HG03095 (cell line): Measurements from ENCODE around the gene HPS1.

Experiments
- ATAC-seq: cut with Tn5 transposase; IDR thresholded peaks from one replicate; pipeline ENCODE4 v1.9.1; 2021; ENCODE audit warnings: moderate library complexity; ENCODE audit not compliant: unreplicated experiment

Gene HPS1

DNA sequence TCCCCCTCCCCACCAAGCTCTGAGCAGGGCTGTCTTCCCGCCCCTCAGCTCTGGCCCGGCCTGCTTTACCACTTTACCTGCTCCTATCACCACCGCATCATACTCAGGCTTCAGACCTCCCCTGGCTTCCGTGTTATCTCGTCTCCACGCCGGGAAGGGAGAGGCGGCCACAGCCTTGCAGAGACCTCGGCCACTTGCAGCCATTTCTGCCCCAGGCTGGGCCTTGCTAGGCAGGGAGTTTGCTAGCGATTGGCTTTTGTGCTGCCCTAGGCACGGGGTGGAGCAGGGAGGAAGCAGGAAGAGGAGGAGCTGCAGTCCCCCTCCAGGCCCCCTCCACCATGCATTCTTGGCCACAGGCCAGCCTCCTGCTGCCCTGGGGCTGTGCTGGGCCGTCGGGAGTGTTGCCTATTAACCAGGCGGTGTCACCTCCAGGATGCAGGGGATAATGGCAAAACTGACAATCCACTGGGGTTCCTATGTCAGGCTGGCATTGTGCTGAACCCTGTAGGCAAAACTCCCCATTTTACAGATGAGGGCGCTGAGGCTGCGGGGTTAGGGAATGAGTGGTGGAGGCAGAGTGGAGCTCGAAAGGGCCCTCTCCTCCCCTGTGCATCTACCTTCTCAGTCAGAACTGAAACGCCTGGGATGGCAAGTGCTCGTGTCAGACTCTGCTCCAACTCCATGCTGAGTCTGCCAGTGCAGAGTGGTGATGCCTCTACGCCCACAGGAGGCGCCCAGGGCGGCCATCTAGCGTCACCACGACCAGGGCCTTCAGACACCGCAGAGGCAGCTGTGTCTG is 31.6 kb downstream of the HPS1 start, which contains the start of gene PYROXD2:
Gene PYROXD2 (minus strand): TSS at position 251 of the 799 bp plus-strand sequence. CDS start 47 bp downstream, at position 204.
- peak; percentile 44 for ATAC-seq

GRCh38 chr10:98414578-98414931 is 32.2 kb downstream of the HPS1 start:
- no peak for ATAC-seq

GRCh38 chr10:98411768-98412167 is 35.0 kb downstream of the HPS1 start:
- no peak for ATAC-seq

DNA sequence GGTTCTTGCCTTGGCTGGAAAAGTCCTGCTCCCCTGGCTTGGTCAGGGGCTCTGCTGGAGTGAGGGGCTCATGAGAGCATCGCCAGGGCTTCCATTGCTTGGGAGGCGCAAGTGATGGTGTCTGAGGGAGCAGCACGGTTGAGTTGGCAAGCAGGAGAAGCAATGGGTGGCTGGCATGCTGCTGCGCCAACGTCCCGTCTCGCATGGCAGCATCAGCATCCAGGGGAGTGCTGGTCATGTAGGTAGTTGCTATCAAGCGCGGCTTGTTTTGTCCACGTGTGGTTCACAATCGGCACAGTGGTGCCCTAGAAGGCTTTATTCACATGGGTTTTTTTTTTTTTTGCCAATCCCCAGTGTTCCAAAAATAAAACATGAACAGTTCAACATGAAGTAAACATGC is 35.6 kb downstream of the HPS1 start:
- ATAC-seq = no peak

GRCh38 chr10:98410759-98411158 is 36.0 kb downstream of the HPS1 start:
- no peak for ATAC-seq

DNA sequence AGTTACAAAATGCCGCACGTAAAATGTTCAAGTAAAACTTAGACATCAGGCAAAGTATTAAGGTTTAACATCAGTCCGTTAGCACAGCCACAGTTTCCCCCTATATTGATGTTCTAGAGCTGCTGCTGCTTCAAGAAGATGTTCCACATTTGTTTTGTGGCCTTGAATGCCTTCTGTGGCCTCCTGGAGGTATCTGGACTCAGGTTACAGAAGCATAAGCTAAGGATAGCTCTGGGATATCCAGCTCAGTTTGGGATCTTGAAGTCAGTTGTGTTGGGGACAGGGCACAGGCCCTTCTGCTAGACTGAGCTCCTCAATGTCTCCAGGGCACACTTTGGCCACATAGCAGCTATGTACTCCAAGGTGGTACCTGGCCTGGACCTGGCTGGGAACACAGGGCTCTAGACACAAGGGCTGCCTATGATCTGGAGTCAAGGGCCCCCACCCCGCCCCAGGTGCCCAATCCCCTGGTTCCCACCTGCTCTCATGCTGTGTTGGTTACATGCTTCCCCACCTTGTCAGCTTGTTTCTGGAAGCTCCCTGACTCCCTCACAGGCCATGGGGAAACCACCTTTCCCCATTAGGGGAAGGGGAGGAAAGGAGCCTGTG is 36.5 kb downstream of the HPS1 start:
- no peak for ATAC-seq

DNA sequence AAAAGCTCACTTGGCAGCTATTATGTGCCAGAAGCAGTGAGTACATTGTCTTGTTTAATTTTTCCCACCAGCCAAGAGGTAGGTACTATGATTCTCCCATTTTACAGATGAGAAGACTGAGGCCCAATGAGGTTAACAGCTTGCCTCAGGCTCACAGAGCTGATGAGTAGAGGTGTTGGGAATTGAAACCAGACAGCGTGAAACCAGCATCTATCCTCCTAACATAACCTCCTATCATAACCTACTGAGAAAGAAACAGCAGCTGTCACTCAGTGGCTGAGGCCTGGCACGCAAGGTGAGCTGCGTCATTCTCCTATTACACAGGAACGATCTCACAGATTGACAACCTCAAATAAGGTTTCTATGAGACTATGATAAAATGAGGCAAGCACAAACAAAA is 37.9 kb downstream of the HPS1 start:
- ATAC-seq = no peak

- no peak for ATAC-seq
Observed at GRCh38 chr10:98407744-98408241, 38.9 kb downstream of the HPS1 start.

DNA sequence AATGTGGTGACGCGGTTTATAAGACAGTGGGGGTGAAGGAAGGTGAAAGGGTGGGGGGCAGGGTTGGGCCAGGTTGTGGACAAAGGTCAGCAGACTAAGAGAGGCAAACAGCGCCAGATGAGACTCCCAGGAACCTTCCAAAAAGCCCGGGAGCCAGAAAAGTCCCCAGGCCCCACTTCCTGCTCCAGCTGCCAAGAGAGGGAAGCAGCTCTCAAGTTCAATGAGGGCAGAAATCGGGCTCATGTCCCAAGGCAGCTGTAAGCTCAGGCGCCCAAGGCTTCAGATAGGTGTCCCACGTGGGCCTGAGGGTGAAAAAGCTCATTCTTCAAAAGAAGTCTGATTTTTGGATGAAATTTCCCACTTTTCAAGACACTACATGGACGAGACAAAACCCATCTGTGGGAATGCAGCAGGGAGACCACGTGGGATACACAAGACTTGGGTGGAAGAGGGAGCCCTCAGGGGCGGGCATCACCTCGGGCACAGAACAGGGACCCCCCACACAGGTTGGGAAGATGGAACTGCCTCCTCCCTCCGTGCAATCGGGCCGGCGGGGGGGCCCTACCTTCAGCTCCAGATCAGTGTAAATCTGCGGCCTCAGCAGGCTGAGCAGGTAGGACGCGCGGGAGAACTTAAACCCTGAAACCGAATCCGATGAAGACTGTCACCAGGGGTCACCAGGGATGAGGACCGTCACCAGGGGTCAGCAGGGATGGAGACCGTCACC is 39.6 kb downstream of the HPS1 start:
- no peak for ATAC-seq

- ATAC-seq = no peak
Observed at GRCh38 chr10:98405422-98405821, 41.3 kb downstream of the HPS1 start.

DNA sequence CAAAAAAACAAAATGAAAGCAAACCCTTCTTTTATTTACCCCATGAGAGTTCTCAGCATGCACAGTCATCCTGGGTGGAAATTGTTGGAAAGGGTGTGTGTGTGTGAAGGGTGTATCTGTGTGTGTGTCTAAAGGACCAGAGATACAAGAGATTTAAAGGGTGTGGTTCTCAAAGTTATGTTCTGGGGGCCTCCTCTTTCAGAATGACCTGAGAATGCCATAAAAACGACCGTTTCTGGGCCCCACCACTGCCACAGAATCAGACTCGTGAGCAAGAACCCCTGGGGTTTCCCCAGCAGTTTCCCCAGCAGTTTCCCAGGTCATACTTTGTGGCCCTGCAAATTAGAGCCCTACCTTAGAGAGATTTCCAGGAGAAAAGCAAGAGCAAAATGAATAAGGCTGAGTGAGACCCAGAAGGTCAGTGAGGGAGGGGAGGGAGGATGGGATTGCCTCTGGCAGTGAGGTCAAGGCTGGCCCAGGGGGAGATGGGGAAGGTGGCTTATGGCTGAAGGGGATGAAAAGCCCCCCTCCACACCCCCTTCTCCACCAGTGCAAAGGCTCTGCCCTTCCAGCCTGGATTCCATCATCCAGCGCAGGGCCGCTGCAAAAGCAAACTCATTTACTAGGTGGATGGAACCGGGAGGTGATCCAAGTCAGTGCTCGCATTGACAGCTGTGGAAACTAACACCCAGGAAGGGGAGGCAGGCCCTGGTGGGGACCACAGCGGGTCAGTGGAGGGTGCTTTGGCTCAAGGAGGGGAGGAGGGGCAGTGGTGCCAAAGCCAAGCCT is 42.0 kb downstream of the HPS1 start:
- peak; percentile 59 for ATAC-seq

- no peak for ATAC-seq
Observed at GRCh38 chr10:98403812-98404504, 42.8 kb downstream of the HPS1 start.

- no peak for ATAC-seq
Observed at GRCh38 chr10:98402931-98403718, 43.6 kb downstream of the HPS1 start.

GRCh38 chr10:98402478-98402877 is 44.3 kb downstream of the HPS1 start:
- ATAC-seq = no peak

- no peak for ATAC-seq
Observed at GRCh38 chr10:98400482-98400881, 46.3 kb downstream of the HPS1 start.

DNA sequence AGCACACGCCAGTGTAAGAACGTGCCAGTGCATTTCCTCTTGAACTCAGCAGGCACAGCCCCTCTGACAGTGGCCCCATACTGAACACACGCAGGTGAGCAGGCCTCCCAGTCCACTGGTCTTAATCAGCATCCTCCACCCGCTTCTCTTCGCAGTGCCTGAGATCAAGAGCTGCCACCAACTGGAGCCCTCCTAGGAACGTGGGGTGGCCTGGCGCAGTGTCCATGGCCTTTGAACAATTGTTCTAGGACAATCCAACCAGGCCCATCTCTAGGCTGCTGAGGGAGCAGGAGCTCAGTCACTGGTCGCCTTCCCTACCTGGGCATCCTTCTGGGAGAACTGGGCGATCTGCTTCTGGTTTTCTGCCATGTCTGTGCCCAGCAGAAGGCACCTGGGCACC is 47.0 kb downstream of the HPS1 start:
- no peak for ATAC-seq

DNA sequence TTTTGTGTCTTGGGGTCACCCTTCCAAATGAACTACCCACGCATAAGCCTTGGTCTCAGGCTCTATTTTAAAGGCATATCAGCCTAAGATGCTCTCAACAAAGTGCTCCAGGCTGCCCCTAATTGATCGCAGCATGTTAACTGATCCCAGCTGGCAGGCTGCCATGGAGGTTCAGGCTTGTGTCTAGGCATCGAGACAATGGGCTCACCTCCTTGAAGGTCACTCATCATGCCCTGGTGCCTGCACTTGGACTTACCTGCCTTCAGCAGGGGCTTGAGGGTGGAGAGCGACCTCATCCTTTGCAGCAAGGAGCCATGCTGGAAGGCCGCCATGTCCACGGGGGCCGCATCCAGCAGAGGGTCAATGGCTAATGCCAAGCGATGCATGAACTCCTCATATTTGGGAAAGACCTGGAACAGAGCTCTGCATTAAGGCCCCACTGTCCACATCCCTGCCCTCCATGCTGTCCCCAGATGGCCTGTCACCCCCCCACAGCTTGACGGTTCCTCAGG is 49.6 kb downstream of the HPS1 start:
- no peak for ATAC-seq

- ATAC-seq = no peak
Observed at GRCh38 chr10:98396096-98397063, 50.4 kb downstream of the HPS1 start.
